Measurements from ENCODE around the gene EPAS1. TPM values are rescaled to one million over a fixed set of nuclear protein-coding genes. Genes with fewer than 3 reads are reported as not detected.

The EPAS1 gene
- total RNA-seq, 1 experiment from 2014 or later, result 77.3 TPM

DNA sequence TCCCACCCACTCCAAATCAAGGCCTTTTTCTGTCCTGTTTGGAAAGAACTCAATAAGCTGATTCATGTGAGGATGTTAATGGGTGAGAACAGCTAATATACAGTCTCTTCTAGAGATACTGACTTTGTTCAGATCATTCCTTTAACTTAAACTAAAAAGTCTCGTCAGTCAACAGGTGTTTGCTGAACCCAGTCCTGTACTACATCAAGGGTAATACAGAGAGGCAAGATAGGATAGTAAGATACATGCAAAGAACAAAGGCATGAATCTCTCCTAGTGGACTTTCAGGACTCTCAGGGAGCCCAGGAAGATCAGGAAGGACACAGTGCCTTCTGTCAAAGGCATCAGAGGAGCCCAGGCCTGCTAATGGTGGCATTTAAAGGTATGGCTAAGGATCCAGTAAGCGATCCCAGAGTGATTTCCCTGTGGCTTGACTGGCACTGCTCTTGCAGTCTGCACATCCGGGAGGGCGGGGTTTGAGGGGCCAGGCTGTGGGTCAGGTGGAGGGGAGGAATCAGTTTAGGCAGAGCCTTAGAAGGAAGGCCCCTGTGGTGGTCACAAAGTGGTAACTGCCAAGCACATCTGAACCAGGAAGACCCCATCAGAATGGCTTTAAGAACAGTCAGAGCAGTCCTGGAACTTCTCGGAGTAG lies 54.0 kb downstream of the EPAS1 start:
- no peak overlapping the region for H3K4me3 Mint-ChIP-seq (ENCODE audit: unreplicated experiment)
- no peaks in the 10 kb centered on the region for H3K9me3 ChIP-seq
- H3K36me3 Mint-ChIP-seq (ENCODE audit: insufficient read depth, unreplicated experiment), result peaks cover 30% of the 10 kb centered on the region
- ChIA-PET POLR2A (no interaction called here), CTCF (no interaction called here)
- no peak for DNase-seq
- H3K27me3 ChIP-seq (replicated peaks; ENCODE audit: control insufficient read depth, insufficient read depth, low read length), result no peaks in the 10 kb centered on the region
- TF ChIP-seq, protein P1, sequence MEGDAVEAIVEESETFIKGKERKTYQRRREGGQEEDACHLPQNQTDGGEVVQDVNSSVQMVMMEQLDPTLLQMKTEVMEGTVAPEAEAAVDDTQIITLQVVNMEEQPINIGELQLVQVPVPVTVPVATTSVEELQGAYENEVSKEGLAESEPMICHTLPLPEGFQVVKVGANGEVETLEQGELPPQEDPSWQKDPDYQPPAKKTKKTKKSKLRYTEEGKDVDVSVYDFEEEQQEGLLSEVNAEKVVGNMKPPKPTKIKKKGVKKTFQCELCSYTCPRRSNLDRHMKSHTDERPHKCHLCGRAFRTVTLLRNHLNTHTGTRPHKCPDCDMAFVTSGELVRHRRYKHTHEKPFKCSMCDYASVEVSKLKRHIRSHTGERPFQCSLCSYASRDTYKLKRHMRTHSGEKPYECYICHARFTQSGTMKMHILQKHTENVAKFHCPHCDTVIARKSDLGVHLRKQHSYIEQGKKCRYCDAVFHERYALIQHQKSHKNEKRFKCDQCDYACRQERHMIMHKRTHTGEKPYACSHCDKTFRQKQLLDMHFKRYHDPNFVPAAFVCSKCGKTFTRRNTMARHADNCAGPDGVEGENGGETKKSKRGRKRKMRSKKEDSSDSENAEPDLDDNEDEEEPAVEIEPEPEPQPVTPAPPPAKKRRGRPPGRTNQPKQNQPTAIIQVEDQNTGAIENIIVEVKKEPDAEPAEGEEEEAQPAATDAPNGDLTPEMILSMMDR (IDR thresholded peaks at IDR 0.05; ENCODE audit: insufficient read depth in 1 of 2, low read depth in 1 of 2, low read length in 1 of 2, severe bottlenecking in 1 of 2, unreplicated experiment in 1 of 2), result no peak
- H3K27ac Mint-ChIP-seq (ENCODE audit: unreplicated experiment), result no peak overlapping the region
- H3K4me1 ChIP-seq, result no peaks in the 10 kb centered on the region
- no peaks in the 10 kb centered on the region for H3K9me3 Mint-ChIP-seq (ENCODE audit: unreplicated experiment)
- BruUV-seq (replicated peaks), result no TSS peak
- H3K36me3 ChIP-seq (ENCODE audit: control insufficient read depth, insufficient read depth, low read length), result peaks cover 5% of the 10 kb centered on the region
- H3K27me3 Mint-ChIP-seq (ENCODE audit: insufficient read depth, unreplicated experiment), result no peaks in the 10 kb centered on the region
- no peaks in the 10 kb centered on the region for H3K4me1 Mint-ChIP-seq (ENCODE audit: low read depth, unreplicated experiment)
- no peak overlapping the region for H3K4me3 ChIP-seq (ENCODE audit: low read depth, low read length)
- intact Hi-C loops (cut with micrococcal nuclease; ENCODE audit: unreplicated experiment), result no loop called here

DNA sequence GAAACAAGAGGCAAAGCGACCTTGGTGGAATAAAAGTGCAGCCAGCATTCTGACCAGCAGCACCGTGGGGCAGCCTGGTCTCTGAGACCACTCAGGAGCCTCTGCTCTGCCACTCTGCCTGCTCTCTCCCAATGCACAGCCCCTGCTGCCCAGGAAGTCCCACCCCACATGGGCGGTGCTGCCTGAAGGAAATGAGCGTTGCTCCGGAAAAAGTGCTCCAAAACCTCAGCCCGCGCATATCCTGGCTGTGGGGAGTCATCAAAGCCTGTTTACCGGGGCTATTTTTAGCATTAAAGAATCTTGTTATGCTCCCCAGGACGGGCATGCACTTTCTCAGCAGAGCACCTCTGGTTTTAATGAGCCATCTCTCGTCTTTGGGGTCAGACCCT lies 54.5 kb downstream of the EPAS1 start:
- Mint-ChIP-seq H3K9me3 (ENCODE audit: unreplicated experiment) (no peaks in the 10 kb centered on the region), H3K4me1 (ENCODE audit: low read depth, unreplicated experiment) (no peaks in the 10 kb centered on the region), H3K36me3 (ENCODE audit: insufficient read depth, unreplicated experiment) (peaks cover 30% of the 10 kb centered on the region), H3K27me3 (ENCODE audit: insufficient read depth, unreplicated experiment) (no peaks in the 10 kb centered on the region), H3K27ac (ENCODE audit: unreplicated experiment) (no peak overlapping the region), H3K4me3 (ENCODE audit: unreplicated experiment) (no peak overlapping the region)
- Histone ChIP-seq H3K9me3 (no peaks in the 10 kb centered on the region), H3K4me1 (no peaks in the 10 kb centered on the region), H3K27me3 (replicated peaks; ENCODE audit: control insufficient read depth, insufficient read depth, low read length) (no peaks in the 10 kb centered on the region), H3K4me3 (ENCODE audit: low read depth, low read length) (no peak overlapping the region), H3K36me3 (ENCODE audit: control insufficient read depth, insufficient read depth, low read length) (peaks cover 8% of the 10 kb centered on the region)
- DNase-seq, result no peak
- CTCF ChIA-PET, result no interaction called here
- no TSS peak for BruUV-seq (replicated peaks)
- intact Hi-C loops (cut with micrococcal nuclease; ENCODE audit: unreplicated experiment), result no loop called here
- POLR2A ChIA-PET, result no interaction called here
- TF ChIP-seq, protein P1 (IDR thresholded peaks at IDR 0.05; ENCODE audit: insufficient read depth in 1 of 2, low read depth in 1 of 2, low read length in 1 of 2, severe bottlenecking in 1 of 2, unreplicated experiment in 1 of 2), result no peak

DNA sequence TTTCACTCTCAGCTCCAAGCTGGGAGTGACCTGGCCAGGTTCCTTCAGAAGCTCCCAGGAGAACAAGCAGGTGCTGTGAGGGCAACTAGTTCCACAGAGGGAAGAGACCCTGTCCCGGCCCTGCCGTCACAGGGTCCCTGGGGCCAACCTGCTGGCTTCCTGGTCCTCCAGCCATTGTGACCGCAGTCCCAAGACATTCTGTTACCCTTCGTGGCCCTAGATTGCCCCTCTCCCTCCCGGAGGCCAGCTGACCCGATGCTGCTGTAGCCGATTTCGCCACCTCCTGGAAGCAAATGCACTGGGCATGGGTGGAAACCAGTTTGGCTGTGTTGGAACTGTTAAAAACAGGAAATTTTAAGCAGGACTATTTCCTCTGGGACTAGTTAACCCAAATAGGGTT lies 55.4 kb downstream of the EPAS1 start:
- Mint-ChIP-seq H3K36me3 (ENCODE audit: insufficient read depth, unreplicated experiment) (peaks cover 36% of the 10 kb centered on the region), H3K27me3 (ENCODE audit: insufficient read depth, unreplicated experiment) (no peaks in the 10 kb centered on the region), H3K4me1 (ENCODE audit: low read depth, unreplicated experiment) (no peaks in the 10 kb centered on the region), H3K9me3 (ENCODE audit: unreplicated experiment) (no peaks in the 10 kb centered on the region), H3K27ac (ENCODE audit: unreplicated experiment) (no peak overlapping the region), H3K4me3 (ENCODE audit: unreplicated experiment) (no peak overlapping the region)
- Histone ChIP-seq H3K27me3 (replicated peaks; ENCODE audit: control insufficient read depth, insufficient read depth, low read length) (no peaks in the 10 kb centered on the region), H3K9me3 (no peaks in the 10 kb centered on the region), H3K4me3 (ENCODE audit: low read depth, low read length) (no peak overlapping the region), H3K36me3 (ENCODE audit: control insufficient read depth, insufficient read depth, low read length) (peaks cover 6% of the 10 kb centered on the region), H3K4me1 (no peaks in the 10 kb centered on the region)
- POLR2A ChIA-PET, result no interaction called here
- TF ChIP-seq, protein P1 (IDR thresholded peaks at IDR 0.05; ENCODE audit: insufficient read depth in 1 of 2, low read depth in 1 of 2, low read length in 1 of 2, severe bottlenecking in 1 of 2, unreplicated experiment in 1 of 2), result peak in 1 of 2 experiments; percentile 25
- CTCF ChIA-PET, result interaction anchor here (0.5 kb wide), 1 partner anchor 292 kb away, joined by 3 read pairs; no protein-coding TSS in a partner anchor
- DNase-seq, result no peak
- no TSS peak for BruUV-seq (replicated peaks)
- intact Hi-C loops (cut with micrococcal nuclease; ENCODE audit: unreplicated experiment), result no loop called here
